ENCODE results near the gene SMCO4. TPM values are rescaled to one million over a fixed set of nuclear protein-coding genes. Genes with fewer than 3 reads are reported as not detected.

The SMCO4 gene
- total and polyA plus RNA-seq, 7 donors, result 2.4 to 112 (median 9.6) TPM

- intact Hi-C loops (cut with DNase I), result no loop called here
- WGBS, 2 donors, result 83 to 89% methylated on average over 8 of the region's 8 CpGs
- Histone ChIP-seq H3K9me3 (no peaks in the 10 kb centered on the region), H3K4me3 (no peak overlapping the region), H3K27me3 (no peaks in the 10 kb centered on the region), H3K4me1 (peaks cover 0 to 6% (median 3%) of the 10 kb centered on the region in 4 donors), H3K36me3 (no peaks in the 10 kb centered on the region), H3K27ac (no peak overlapping the region)
- TF ChIP-seq POLR2AphosphoS5 (IDR thresholded peaks at IDR 0.05), result no peak
- TF ChIP-seq, protein P1, sequence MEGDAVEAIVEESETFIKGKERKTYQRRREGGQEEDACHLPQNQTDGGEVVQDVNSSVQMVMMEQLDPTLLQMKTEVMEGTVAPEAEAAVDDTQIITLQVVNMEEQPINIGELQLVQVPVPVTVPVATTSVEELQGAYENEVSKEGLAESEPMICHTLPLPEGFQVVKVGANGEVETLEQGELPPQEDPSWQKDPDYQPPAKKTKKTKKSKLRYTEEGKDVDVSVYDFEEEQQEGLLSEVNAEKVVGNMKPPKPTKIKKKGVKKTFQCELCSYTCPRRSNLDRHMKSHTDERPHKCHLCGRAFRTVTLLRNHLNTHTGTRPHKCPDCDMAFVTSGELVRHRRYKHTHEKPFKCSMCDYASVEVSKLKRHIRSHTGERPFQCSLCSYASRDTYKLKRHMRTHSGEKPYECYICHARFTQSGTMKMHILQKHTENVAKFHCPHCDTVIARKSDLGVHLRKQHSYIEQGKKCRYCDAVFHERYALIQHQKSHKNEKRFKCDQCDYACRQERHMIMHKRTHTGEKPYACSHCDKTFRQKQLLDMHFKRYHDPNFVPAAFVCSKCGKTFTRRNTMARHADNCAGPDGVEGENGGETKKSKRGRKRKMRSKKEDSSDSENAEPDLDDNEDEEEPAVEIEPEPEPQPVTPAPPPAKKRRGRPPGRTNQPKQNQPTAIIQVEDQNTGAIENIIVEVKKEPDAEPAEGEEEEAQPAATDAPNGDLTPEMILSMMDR (IDR thresholded peaks at IDR 0.05), result no peak
- no peak for TF ChIP-seq EP300 (IDR thresholded peaks at IDR 0.05)
- no peak for TF ChIP-seq POLR2A (IDR thresholded peaks at IDR 0.05)
- no peak for DNase-seq
Observed at GRCh38 chr11:93492464-93493251, 50.5 kb downstream of the SMCO4 start.

GRCh38 chr11:93491973-93492372 lies 51.2 kb downstream of the SMCO4 start:
- DNase-seq, result no peak
- H3K9me3 ChIP-seq, result no peaks in the 10 kb centered on the region
- intact Hi-C loops (cut with DNase I), result no loop called here
- peaks cover 0 to 11% (median 7%) of the 10 kb centered on the region in 4 donors for H3K4me1 ChIP-seq
- WGBS, 2 donors, result 67 to 76% methylated on average over 5 of the region's 5 CpGs
- no peaks in the 10 kb centered on the region for H3K36me3 ChIP-seq
- no peak overlapping the region for H3K27ac ChIP-seq
- H3K4me3 ChIP-seq, result no peak overlapping the region
- no peaks in the 10 kb centered on the region for H3K27me3 ChIP-seq
- TF ChIP-seq POLR2AphosphoS5 (IDR thresholded peaks at IDR 0.05), result no peak
- TF ChIP-seq, protein P1 (IDR thresholded peaks at IDR 0.05), result no peak
- TF ChIP-seq EP300 (IDR thresholded peaks at IDR 0.05), result no peak
- TF ChIP-seq POLR2A (IDR thresholded peaks at IDR 0.05), result no peak

- no peaks in the 10 kb centered on the region for H3K9me3 ChIP-seq
- no peak overlapping the region for H3K4me3 ChIP-seq
- no peaks in the 10 kb centered on the region for H3K36me3 ChIP-seq
- no peaks in the 10 kb centered on the region for H3K27me3 ChIP-seq
- no peak overlapping the region for H3K27ac ChIP-seq
- 45 to 77% methylated on average over 5 of the region's 5 CpGs for WGBS, 2 donors
- TF ChIP-seq POLR2AphosphoS5 (IDR thresholded peaks at IDR 0.05) (no peak), EP300 (IDR thresholded peaks at IDR 0.05) (no peak), POLR2A (IDR thresholded peaks at IDR 0.05) (no peak)
- TF ChIP-seq, protein P1 (IDR thresholded peaks at IDR 0.05), result no peak
- DNase-seq, result no peak
- intact Hi-C loops (cut with DNase I), result no loop called here
- peaks cover 0 to 20% (median 16%) of the 10 kb centered on the region in 4 donors for H3K4me1 ChIP-seq
Observed at GRCh38 chr11:93490996-93491618, 52.1 kb downstream of the SMCO4 start.

DNA sequence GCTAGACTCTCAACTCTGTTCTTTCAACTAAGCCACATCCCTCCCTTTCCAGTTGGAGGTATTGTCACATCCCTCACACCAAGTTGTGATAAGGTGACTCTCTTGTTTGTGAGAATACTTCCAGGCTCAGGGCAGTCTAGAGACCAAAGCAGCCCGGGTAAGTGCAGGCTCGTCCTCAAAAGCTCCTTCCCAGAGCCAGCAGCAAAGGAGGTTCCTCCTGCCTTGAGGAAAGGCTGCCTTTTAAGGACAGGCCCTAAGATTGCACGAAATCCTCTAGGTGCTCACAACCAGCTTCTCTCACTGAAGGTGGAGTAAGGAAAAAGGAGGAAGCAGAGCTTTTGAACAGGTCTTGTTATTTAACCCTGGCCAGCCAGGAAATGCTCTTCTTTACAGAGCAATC lies 53.4 kb downstream of the SMCO4 start:
- Histone ChIP-seq H3K4me1 (peaks cover 0 to 31% (median 27%) of the 10 kb centered on the region in 4 donors), H3K9me3 (no peaks in the 10 kb centered on the region), H3K27ac (no peak overlapping the region), H3K36me3 (no peaks in the 10 kb centered on the region), H3K27me3 (no peaks in the 10 kb centered on the region), H3K4me3 (no peak overlapping the region)
- TF ChIP-seq EP300 (IDR thresholded peaks at IDR 0.05) (no peak), POLR2A (IDR thresholded peaks at IDR 0.05) (no peak), POLR2AphosphoS5 (IDR thresholded peaks at IDR 0.05) (no peak)
- TF ChIP-seq, protein P1 (IDR thresholded peaks at IDR 0.05), result no peak
- intact Hi-C loops (cut with DNase I), result loop anchor here (5.0 kb wide), 1 partner anchor 52 kb away; the partner anchor contains the start of gene SMCO4
- no peak for DNase-seq
- 87 to 91% methylated on average over 3 of the region's 3 CpGs for WGBS, 2 donors

All from sigmoid colon (tissue), 7 donors.